Osteoblast (primary cell): ENCODE data around the gene CALR. TPM values are rescaled to one million over a fixed set of nuclear protein-coding genes. Genes with fewer than 3 reads are reported as not detected.
"Not testable (repeated sequence)": the region's sequence is repeated elsewhere in the genome, so short reads cannot be mapped to it uniquely, and the experiment has no call there.

Experiments
- DNase-seq: peaks from one replicate; pipeline ENCODE4 v3.0.0; 2011; ENCODE audit warnings: low spot score, mixed read lengths; ENCODE audit not compliant: insufficient read length; ENCODE audit errors: missing footprints
- H2AFZ ChIP-seq: 2 replicates; pipeline ENCODE4 v1.6.0; 2011; ENCODE audit warnings: mild to moderate bottlenecking, low read length
- H3K27ac ChIP-seq: 2 replicates; pipeline ENCODE4 v1.5.1; 2011; ENCODE audit warnings: mild to moderate bottlenecking, low read depth, low read length, moderate library complexity
- H3K27me3 ChIP-seq: 2 replicates; pipeline ENCODE4 v1.6.0; 2012; ENCODE audit warnings: mild to moderate bottlenecking, control low read depth, inconsistent platforms, low read length, moderate library complexity; ENCODE audit not compliant: insufficient read depth
- H3K36me3 ChIP-seq: 2 replicates; pipeline ENCODE4 v1.5.1; 2011; ENCODE audit warnings: mild to moderate bottlenecking, low read length, control low read depth, moderate library complexity; ENCODE audit not compliant: insufficient read depth
- H3K4me1 ChIP-seq: 2 replicates; pipeline ENCODE4 v1.5.1; 2011; ENCODE audit warnings: mild to moderate bottlenecking, low read length, control low read depth, moderate library complexity; ENCODE audit not compliant: insufficient read depth
- H3K4me2 ChIP-seq: 2 replicates; pipeline ENCODE4 v1.6.0; 2011; ENCODE audit warnings: mild to moderate bottlenecking, low read length; ENCODE audit not compliant: insufficient read depth
- H3K4me3 ChIP-seq: fragments of 200-600 bp; sonication (generic); 3 replicates; pipeline ENCODE4 v1.5.1; 2012; ENCODE audit warnings: mild to moderate bottlenecking, low read length, inconsistent platforms; ENCODE audit not compliant: insufficient read depth
- H3K79me2 ChIP-seq: 2 replicates; pipeline ENCODE4 v1.6.0; 2012; ENCODE audit warnings: mild to moderate bottlenecking, low read length, control low read depth, inconsistent platforms; ENCODE audit not compliant: insufficient read depth
- H3K9me3 ChIP-seq: 2 replicates; pipeline ENCODE4 v1.5.1; 2011; ENCODE audit warnings: low read depth, low read length, control low read depth
- H4K20me1 ChIP-seq: 2 replicates; pipeline ENCODE4 v1.6.0; 2012; ENCODE audit warnings: mild to moderate bottlenecking, low read length, control low read depth; ENCODE audit not compliant: insufficient read depth
- total RNA-seq: library from RNA; depleted of rRNA; stranded (reverse); fragments of >200 nt; gene quantifications from 2 replicates; pipeline ENCODE4 v1.2.3, GENCODE V29; 2012
- TF ChIP-seq, protein P1 (sequence below): IDR thresholded peaks from 2 replicates; pipeline ENCODE4 v1.5.1; 2011; ENCODE audit warnings: mild to moderate bottlenecking, low read depth, low read length, moderate library complexity; ENCODE audit errors: extremely low read depth

Gene CALR
- total RNA-seq, 1 donor, result 1,685 TPM

DNA sequence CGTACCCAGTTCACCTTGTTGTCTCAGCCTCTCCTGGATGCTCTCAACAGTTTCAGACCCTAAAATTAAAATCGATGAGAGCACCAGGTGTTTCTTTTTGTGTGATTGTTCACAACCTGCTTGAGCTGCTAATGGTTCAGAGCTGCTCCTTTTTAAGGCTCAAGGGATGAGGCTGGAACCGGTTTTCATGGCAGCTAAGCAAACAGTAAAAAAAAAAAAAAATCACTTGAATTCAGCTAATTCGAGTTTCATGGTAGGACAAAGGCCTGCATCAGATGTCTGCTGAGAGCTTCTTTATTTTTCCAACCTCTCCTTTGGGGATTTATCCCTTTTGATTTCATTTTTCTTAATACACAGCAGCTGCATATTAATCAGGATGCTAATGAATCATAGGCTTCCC lies 25.8 kb upstream of the CALR start:
- peak overlapping the region; percentile 73 for H2AFZ ChIP-seq
- peak overlapping the region; percentile 77 for H3K4me2 ChIP-seq

GRCh38 chr19:12913011-12913561 lies 25.3 kb upstream of the CALR start:
- Histone ChIP-seq H3K27ac (no peak overlapping the region), H3K4me2 (peak overlapping the region; percentile 77), H3K4me1 (peaks cover 17% of the 10 kb centered on the region), H3K9me3 (no peaks in the 10 kb centered on the region), H4K20me1 (no peaks in the 10 kb centered on the region), H3K27me3 (peaks cover 6% of the 10 kb centered on the region), H3K79me2 (no peaks in the 10 kb centered on the region), H2AFZ (peak overlapping the region; percentile 73), H3K4me3 (peak overlapping the region; percentile 45), H3K36me3 (no peaks in the 10 kb centered on the region)
- TF ChIP-seq, protein P1, sequence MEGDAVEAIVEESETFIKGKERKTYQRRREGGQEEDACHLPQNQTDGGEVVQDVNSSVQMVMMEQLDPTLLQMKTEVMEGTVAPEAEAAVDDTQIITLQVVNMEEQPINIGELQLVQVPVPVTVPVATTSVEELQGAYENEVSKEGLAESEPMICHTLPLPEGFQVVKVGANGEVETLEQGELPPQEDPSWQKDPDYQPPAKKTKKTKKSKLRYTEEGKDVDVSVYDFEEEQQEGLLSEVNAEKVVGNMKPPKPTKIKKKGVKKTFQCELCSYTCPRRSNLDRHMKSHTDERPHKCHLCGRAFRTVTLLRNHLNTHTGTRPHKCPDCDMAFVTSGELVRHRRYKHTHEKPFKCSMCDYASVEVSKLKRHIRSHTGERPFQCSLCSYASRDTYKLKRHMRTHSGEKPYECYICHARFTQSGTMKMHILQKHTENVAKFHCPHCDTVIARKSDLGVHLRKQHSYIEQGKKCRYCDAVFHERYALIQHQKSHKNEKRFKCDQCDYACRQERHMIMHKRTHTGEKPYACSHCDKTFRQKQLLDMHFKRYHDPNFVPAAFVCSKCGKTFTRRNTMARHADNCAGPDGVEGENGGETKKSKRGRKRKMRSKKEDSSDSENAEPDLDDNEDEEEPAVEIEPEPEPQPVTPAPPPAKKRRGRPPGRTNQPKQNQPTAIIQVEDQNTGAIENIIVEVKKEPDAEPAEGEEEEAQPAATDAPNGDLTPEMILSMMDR, result no peak
- DNase-seq, result peak; percentile 77

More for the DNA sequence above, 25.8 kb upstream of the CALR start:
- Histone ChIP-seq H3K4me3 (peak overlapping the region; percentile 45), H4K20me1 (no peaks in the 10 kb centered on the region), H3K79me2 (no peaks in the 10 kb centered on the region), H3K27ac (no peak overlapping the region), H3K4me1 (peaks cover 17% of the 10 kb centered on the region), H3K36me3 (no peaks in the 10 kb centered on the region), H3K9me3 (no peaks in the 10 kb centered on the region), H3K27me3 (peaks cover 6% of the 10 kb centered on the region)
- peak; percentile 19 for DNase-seq
- TF ChIP-seq, protein P1, result no peak

DNA sequence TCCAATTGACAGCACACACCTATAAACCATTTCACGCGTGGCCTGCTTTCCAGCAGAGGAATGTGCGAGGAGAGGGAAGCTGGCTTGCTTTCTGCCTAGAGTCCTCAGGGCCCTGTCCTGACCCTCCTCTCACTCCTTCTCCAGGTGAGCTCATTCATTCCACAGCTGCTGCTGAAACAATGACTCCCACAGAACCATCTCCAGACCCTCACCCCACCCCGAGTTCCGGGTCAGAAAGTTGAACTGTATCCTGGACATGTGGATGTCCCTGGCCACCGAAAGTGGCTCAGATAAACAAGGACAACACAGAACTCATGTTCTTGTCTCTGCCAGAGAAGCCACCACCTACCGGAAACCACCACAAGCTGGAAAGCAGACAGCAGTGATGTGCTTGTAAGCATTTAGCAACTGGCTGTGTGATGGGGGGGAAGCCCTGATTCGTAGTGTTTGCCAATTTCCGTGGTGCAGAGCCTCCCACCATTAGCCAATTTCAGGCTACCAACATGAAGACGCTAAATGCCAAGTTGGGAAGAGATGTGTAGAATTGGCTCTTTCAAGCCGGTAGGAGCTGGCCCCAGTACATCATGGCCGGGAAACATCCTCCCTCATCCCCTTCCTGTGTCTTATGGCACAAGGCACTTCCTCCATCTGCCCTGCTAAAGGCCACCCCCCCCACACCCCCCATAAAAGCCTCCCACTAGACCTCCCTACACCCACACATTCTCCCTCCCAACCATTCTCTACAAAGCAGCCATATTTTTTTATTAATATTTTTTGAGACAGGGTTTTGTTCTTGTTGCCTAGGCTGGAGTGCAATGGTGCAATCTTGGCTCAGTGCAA lies 24.3 kb upstream of the CALR start:
- no peaks in the 10 kb centered on the region for H4K20me1 ChIP-seq
- no peaks in the 10 kb centered on the region for H3K36me3 ChIP-seq
- H3K27me3 ChIP-seq, result peaks cover 6% of the 10 kb centered on the region
- H3K79me2 ChIP-seq, result no peaks in the 10 kb centered on the region
- peak; percentile 67 for DNase-seq
- no peak overlapping the region for H3K4me2 ChIP-seq
- TF ChIP-seq, protein P1, result no peak
- peaks cover 20% of the 10 kb centered on the region for H3K4me1 ChIP-seq
- peak overlapping the region; percentile 40 for H2AFZ ChIP-seq
- no peaks in the 10 kb centered on the region for H3K9me3 ChIP-seq
- no peak overlapping the region for H3K4me3 ChIP-seq
- no peak overlapping the region for H3K27ac ChIP-seq

- not testable (repeated sequence) for H2AFZ ChIP-seq, H3K27me3 ChIP-seq
Observed at GRCh38 chr19:12915860-12916259, 22.5 kb upstream of the CALR start.

More at GRCh38 chr19:12915860-12916259, 22.5 kb upstream of the CALR start:
- not testable (repeated sequence) for H3K9me3 ChIP-seq, H4K20me1 ChIP-seq, H3K4me3 ChIP-seq, H3K4me2 ChIP-seq, H3K36me3 ChIP-seq, H3K79me2 ChIP-seq, H3K27ac ChIP-seq
- peaks cover 20% of the 10 kb centered on the region for H3K4me1 ChIP-seq
- DNase-seq, result peak; percentile 44
